GM12873 (cell line): ENCODE results near the gene RRP1B.

ENCODE experiments used
- CTCF ChIP-seq: IDR thresholded peaks from 2 replicates; pipeline ENCODE4 v1.5.1; 2012; ENCODE audit warnings: low read depth, mild to moderate bottlenecking, moderate library complexity, low read length, control low read depth; ENCODE audit not compliant: insufficient read depth; ENCODE audit errors: missing control alignments

The RRP1B gene

GRCh38 chr21:43657355-43658087 is 1.8 kb upstream of the RRP1B start:
- no peak for TF ChIP-seq CTCF

GRCh38 chr21:43658088-43658741 is 1.1 kb upstream of the RRP1B start:
- TF ChIP-seq CTCF: no peak

GRCh38 chr21:43658769-43659135 is 608 bp upstream of the RRP1B start:
- no peak for TF ChIP-seq CTCF

GRCh38 chr21:43662286-43662685 is 2.9 kb downstream of the RRP1B start:
- TF ChIP-seq CTCF: no peak

GRCh38 chr21:43663033-43663432 is 3.7 kb downstream of the RRP1B start:
- TF ChIP-seq CTCF: no peak

- no peak for TF ChIP-seq CTCF
Observed at GRCh38 chr21:43664358-43664757, 5.0 kb downstream of the RRP1B start.

GRCh38 chr21:43665879-43666278 is 6.5 kb downstream of the RRP1B start:
- no peak for TF ChIP-seq CTCF
